Left hindlimb (tissue), 1 donor: Measurements from ENCODE around the gene TASOR2.

Experiments used
- DNase-seq: peaks from one replicate; pipeline ENCODE4 v3.0.0-alpha.2; 2018

The TASOR2 gene

DNA sequence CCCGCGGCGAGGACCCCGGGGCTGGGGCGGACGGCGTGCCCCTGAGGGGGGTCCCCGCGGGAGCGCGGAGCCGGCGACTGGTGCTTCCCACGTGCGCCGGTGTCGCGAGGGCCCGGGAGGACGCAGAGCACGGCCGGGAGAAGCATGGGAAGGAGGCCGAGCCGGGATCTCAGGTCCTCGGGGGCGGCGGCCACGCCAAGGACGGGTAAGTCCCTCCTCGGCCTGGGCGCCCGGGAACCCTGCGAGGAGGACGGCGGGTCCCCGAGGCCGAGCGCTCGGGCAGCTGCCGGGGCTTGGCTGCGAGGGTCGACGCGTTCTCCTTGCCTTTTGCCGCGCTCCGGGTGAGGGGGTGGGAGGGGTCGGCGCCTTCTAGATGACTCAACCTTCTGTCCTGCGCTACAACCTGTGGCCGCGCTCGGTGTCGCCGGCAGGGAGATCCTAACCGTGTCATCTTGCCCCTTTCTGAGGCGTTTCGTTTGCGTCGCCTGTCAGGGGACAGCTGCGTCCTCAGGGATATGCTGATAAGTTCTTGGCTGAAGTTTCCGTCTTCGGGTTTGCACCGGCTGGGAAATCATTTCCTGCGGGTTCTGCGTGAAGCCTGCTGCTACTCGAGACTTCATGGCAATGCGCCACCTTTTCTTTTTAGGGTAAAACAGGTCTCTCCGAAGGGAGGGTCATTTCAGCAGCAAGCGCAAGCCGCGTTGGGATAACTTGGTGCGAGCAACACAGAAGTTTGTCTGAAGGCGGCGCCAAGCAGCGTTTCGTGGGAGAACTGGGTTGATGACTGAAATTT is 529 bp downstream of the TASOR2 start:
- peak; percentile 72 for DNase-seq

DNA sequence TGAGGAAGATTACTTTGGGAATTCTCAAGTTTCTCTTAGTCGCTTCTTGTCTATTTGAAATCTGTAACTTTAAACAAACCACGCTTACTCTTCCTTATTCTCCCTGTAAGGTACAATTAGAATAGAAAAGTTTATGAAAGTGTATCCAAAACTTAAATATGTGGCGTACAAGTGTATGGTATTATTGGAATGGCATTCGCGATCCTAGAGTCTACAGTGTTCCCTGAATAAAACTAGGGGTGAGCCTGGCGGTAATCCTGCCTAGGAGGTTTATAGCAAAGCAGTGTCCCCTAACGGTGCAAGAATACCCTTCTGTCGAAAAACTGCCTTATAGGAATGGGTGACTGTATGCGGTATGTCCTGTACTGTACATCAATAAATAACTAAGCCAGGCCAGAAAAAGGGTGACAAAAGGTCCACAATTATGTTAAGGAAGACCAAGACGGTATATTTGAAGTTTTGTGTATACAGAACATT is 1.2 kb downstream of the TASOR2 start:
- no peak for DNase-seq

DNA sequence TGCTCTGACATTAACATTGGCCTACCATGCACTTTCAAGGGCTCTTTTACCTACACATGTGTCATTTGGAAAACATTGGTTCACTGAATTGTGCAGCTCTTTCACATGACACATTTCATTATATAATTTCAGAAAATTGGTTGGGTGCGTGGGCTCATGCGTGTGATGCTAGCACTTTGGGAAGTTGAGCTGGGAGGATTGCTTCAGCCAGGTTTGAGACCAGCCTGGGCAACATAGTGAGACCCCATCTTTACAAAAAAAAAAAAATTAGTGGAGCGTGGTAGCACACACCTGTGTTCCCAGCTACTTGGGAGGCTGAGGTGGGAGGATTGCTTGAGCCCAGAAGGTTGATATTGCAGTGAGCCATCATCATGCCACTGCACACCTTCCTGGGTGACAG is 3.9 kb downstream of the TASOR2 start:
- DNase-seq = no peak

DNA sequence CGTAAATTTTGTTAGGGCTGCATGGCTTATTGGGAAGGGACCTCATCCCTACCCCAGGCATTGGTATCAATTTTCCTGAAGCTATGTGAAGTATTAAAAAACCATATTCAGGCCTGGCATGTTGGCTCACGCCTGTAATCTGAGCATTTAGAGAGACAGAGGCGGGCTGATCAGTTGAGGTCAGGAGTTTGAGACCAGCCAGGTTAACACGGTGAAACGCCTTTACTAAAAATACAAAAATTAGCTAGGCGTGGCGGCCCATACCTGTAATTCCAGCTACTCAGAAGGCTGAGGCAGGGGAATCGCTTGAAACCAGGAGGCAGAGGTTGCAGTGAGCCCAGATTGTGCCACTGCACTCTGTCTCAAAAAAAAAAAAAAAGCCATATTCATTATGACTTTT is 7.1 kb downstream of the TASOR2 start:
- no peak for DNase-seq

DNA sequence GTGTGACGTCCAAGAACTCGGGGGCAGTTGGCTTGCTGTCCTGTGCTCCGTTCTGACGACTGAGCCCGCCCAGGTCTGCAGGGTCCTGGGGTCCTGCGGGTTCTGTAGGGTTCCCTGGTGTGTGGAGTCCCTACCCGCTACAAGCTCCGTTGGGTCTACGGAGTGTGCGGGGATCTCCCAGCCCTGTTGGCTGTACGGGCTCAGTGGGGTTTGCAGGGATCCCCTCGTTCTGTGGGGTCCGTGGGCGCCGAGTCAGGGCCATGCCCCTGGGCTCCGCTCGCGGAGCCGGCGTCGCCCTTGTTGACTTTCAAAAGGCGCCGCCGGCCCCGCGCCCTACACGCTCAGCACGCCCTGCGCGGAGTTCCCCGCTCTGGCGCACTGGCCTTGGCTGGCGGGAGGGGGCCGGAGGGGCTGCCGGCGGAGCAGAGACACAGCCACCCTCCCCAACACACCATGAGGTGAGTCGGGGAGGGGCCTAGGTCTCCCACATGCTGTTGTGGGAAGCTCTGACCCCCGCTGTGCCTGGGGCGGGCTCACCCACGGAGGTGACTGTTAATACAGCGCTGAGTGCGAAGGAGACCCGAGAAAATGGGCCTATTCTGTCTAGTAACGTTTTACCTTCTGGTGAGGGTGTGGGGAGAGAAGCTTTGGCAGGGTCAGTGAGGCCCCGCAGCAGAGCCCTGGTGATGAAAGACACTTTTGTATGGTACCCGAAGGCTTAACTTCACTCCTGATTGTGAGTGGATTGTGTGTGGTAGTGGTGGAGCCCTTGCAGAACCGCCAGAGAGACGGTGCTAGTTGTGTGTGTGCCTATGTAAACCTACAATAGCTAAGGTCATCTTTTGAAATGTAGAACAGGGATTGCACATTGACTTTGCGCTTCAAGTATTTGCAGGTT is 8.1 kb downstream of the TASOR2 start:
- DNase-seq = peak; percentile 73

DNA sequence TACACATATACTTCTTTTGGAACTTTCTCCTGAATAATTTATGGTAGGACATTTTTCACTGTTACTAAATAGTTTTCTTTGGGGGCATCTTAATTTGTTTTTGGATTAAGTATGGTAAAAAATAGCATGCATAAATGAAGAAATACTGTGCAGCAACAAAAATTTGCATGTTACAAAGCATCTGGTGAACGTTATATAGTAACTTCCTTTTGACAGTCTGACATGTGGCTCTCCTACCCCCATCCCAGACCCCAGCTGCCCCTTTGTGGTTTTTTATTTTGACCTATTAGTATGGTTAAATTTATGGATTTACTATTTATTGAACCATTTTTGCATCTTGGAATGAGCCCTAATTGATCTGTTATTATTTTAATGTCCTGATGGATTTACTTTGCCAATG is 9.9 kb downstream of the TASOR2 start:
- no peak for DNase-seq

DNA sequence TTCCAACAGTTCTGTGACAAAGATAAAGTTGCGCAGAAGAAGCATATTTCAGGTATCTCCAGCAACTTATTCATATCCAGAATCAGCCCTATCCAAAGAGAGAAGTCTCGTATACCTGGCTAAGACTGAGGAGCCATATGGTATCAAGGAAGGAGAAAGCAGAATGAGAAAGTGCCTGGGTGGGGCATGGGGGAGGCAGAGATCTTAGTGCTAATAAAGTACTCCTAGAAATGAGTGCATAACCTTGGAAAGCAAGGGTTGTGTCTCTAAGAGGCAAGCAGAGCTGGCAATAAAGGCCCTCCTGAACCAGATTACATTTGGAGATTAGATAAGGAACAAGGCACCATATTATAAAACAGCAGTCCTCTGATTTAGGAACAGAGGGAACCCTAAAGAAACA is 12.7 kb downstream of the TASOR2 start:
- DNase-seq = no peak

DNA sequence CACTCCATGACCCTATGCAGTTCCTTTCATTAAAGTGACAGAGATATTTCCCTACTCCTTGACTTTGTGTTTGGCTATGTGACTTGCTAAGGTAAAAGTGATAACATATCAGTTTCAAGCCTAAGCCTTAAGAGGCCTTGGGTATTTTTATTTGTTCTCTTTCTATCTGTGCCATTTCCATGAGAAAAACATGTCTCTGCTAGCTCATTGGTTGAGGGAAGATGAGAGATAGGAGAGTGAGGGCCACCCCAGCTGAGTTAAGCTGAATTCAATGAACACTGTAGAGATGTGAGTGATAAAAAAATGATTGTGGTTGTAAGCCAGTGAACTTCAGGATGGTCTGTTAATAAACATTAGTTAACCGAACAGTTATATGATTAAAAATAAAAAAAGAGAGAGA is 13.4 kb downstream of the TASOR2 start:
- DNase-seq = no peak

DNA sequence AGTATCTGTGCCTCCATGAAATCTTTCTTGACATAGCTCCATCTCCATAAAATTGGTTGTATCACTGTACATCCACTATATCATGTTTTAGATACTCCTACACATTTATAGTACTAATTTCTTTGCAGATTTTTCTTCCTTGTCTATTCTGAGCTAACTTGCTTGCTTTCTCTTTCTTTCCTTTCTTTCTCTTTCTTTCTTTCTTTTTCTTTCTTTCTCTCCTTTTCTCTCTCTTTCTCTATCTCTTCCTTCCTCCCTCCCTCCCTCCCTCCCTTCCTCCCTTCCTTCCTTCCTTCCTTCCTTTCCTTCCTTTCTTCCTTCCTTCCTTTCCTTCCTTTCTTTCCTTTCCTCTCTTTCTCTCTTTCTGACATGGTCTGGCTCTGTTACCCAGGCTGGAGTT is 23.7 kb downstream of the TASOR2 start:
- no peak for DNase-seq

DNA sequence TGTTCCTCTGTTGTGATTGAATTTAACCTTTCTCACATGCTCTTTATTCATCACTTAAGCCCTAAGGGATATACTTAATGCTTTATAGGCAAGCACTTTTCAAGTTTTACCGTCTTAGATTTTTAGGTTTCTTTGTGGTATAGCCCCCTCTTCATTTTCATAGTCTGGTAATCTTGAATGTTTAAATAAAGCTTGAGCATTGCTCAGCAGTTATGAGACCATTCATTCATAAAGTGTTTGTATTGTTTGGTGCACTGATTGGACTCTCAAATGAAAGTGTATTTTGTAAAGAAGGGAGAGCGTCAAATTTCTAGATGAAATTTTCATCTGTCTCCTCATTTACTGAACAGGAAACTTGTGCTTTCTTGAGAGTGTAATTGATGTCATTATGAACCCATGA is 25.2 kb downstream of the TASOR2 start:
- no peak for DNase-seq

DNA sequence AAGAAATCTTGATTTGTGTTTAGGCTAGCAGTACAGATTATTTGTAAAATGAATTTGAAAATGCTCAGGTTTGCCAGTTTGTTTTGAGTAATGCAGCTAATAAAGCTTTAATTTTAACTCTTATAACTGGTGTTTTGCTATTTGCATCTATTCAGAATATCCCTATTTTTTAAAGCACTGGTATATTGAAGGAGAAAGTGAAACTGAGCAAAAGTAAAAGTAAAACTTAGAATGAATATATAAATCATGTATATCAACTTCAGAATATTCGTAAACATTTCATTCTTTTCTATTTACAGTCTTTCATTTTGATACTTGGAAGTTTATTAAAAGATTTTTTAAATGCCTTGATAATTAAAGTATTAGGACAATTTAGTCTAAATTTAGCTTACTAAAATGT is 26.2 kb downstream of the TASOR2 start:
- no peak for DNase-seq

DNA sequence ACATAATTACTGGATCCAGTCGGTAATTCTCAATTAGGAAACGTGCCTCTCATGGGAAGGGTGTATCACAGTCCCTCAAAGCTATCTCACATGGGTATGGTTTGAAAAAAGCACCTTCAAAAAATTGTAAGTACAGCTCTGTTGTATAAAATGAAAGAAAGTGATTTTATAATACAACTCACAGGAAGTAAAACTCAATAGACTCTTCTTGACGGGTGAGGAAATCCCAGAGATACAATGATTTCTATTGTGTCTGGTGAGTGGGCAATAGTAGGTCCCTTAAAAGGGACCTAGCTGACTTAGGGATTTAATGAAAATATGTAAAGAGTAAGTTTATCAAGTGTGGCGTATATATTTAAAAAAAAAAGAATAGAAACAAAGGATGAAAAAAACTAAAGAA is 27.0 kb downstream of the TASOR2 start:
- DNase-seq = no peak

DNA sequence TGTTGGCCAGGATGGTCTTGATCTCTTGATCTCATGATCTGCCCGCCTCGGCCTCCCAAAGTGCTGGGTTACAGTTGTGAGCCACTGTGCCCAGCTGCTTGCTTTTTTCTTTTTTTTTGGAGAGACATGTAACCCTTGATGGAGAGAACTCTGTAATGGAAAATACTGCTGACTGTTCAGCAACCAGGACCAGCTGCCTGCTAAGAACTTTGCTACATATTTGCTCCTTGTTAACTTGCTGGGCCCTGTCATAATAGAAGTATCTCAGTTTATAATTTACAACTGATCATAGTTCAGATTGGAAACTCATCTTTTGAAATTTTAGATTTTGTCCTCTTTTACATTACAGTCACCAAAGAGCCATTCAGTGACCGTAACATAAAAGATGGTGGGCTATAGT is 34.9 kb downstream of the TASOR2 start:
- no peak for DNase-seq

DNA sequence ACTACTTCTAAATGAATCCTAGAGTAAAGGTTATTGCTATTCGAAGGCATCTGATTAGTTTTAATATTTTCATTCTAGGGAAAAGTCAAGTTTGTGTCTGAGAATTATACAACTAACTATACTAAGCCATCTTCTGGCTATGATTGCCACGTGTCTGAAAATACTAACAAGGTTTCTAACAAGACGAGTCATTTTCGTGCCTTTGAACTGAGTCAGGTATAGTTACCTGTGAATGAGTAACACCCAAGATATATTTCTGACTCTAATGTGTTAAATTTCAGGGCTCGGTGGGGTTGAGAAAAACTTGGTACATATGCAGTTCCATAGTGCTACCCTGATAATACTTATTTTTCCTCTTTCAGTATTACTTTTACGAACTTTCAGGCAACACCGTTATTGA is 35.5 kb downstream of the TASOR2 start:
- DNase-seq = no peak

DNA sequence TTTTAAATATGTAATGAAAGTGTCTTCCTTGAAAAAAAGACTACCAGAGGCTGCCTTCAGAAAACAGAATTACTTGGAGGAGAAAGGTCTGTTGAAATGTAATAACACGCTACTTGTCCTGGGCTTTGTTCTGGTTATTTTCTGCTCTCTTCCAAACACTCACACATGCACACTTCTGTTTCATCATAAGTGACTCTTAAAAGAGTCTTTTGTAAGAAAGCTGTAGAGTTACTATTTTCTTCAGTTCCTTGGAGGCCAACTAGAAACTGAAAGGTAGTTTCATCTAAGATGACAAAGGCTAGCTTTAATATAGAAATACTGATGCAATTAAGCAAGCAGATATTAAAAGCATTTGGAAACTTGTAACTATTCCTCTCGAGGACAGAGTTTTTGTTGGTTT is 39.1 kb downstream of the TASOR2 start:
- DNase-seq = no peak

DNA sequence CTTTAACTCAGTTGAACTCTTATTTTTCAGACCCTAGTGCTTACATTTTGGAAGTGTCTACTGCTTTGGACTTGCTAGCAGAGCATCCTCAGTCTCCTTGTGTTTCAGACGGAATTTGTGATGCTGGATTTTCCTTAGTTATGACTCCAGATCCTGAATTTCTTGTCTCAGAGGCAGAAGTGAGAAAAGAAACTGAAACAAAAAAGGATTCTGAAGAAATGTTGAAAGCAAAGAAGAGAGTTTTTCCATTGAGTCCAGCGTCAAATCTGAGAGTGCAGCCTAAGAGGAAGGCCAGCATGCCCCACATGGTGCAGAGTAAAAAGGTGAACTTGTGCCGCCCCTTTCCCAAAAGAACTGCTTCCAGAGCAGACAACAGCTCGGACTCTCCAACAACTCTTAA is 46.1 kb downstream of the TASOR2 start:
- no peak for DNase-seq

DNA sequence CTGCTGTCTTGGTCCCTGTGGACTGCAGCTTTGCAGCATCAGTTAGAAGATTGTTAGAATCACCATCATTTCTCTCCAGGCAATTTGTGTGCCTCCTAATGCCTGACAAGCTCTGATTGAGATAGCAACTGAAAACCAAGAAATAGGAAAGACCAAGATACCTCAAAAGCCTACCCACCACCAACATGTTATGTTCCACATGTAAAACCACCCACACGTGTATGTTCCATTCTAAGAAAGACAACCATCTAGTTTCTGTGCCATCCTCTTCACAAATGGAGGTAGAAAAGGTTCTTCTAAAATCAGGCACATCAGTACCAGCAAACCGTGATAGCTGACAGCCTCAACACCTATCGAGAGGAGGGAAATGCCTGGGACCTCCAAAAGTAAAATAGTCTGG is 46.9 kb downstream of the TASOR2 start:
- no peak for DNase-seq

DNA sequence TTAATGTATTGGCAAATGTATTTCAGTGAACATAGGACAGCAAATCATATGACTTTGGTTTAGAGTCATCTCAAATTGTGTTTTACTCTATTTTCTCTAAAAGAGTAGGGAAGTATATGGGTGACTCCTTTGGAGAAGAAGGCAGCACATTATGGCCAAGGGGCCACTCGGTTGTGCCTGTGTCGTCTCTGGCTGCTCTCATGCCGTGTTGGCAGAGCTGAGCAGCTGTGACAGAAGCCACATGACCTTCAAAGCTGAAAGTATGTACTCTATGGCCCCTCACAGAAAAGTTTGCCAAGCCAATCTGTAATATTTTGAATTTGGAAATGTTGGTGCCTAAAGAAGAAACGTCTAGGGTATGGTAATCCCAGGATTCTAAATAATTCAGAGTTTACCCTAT is 47.5 kb downstream of the TASOR2 start:
- no peak for DNase-seq
